ENCODE measurements around the gene LDAF1. TPM values are rescaled to one million over a fixed set of nuclear protein-coding genes. Genes with fewer than 3 reads are reported as not detected.

Gene LDAF1
- total RNA-seq, 2 experiments from 2014 or later, result 5.9 to 7.3 TPM

GRCh38 chr16:21199607-21200218 lies 41.2 kb downstream of the LDAF1 start:
- Mint-ChIP-seq H3K27me3 (peaks cover 24% of the 10 kb centered on the region), H3K36me3 (no peaks in the 10 kb centered on the region), H3K9me3 (no peaks in the 10 kb centered on the region), H3K4me1 (peaks cover under 1% of the 10 kb centered on the region), H3K27ac (no peak overlapping the region), H3K4me3 (no peak overlapping the region)
- DNase-seq, result no peak

GRCh38 chr16:21203155-21203797 lies 44.8 kb downstream of the LDAF1 start:
- no peak overlapping the region for H3K27ac Mint-ChIP-seq
- DNase-seq, result no peak
- peaks cover 28% of the 10 kb centered on the region for H3K27me3 Mint-ChIP-seq
- no peaks in the 10 kb centered on the region for H3K4me1 Mint-ChIP-seq
- no peaks in the 10 kb centered on the region for H3K36me3 Mint-ChIP-seq
- no peak overlapping the region for H3K4me3 Mint-ChIP-seq
- H3K9me3 Mint-ChIP-seq, result no peaks in the 10 kb centered on the region

GRCh38 chr16:21205303-21205702 lies 46.8 kb downstream of the LDAF1 start:
- no peak overlapping the region for H3K27ac Mint-ChIP-seq

GRCh38 chr16:21206550-21206949 lies 48.1 kb downstream of the LDAF1 start:
- H3K27ac Mint-ChIP-seq, result no peak overlapping the region
- H3K27me3 Mint-ChIP-seq, result peaks cover 9% of the 10 kb centered on the region
- no peak overlapping the region for H3K4me3 Mint-ChIP-seq
- no peaks in the 10 kb centered on the region for H3K4me1 Mint-ChIP-seq
- H3K9me3 Mint-ChIP-seq, result no peaks in the 10 kb centered on the region
- DNase-seq, result no peak
- H3K36me3 Mint-ChIP-seq, result no peaks in the 10 kb centered on the region

More at GRCh38 chr16:21205303-21205702, 46.8 kb downstream of the LDAF1 start:
- no peak for DNase-seq
- no peak overlapping the region for H3K4me3 Mint-ChIP-seq
- peaks cover 15% of the 10 kb centered on the region for H3K27me3 Mint-ChIP-seq
- no peaks in the 10 kb centered on the region for H3K9me3 Mint-ChIP-seq
- H3K36me3 Mint-ChIP-seq, result no peaks in the 10 kb centered on the region
- no peaks in the 10 kb centered on the region for H3K4me1 Mint-ChIP-seq

- Mint-ChIP-seq H3K27ac (no peak overlapping the region), H3K4me1 (no peaks in the 10 kb centered on the region), H3K36me3 (no peaks in the 10 kb centered on the region), H3K9me3 (no peaks in the 10 kb centered on the region), H3K27me3 (peaks cover 15% of the 10 kb centered on the region), H3K4me3 (no peak overlapping the region)
- no peak for DNase-seq
Observed at GRCh38 chr16:21208446-21209230, 50.2 kb downstream of the LDAF1 start.

GRCh38 chr16:21211486-21211885 lies 53.0 kb downstream of the LDAF1 start, which contains the start of gene ZP2:
TSS of gene ZP2 (minus strand) at chr16:21211574. CDS start at chr16:21211547, 27 bp downstream.
- Mint-ChIP-seq H3K27ac (no peak within 1 kb of the TSS), H3K36me3 (no peaks in the 10 kb centered on the region), H3K4me1 (no peaks in the 10 kb centered on the region), H3K27me3 (peaks cover 24% of the 10 kb centered on the region), H3K4me3 (no peak within 1 kb of the TSS), H3K9me3 (no peaks in the 10 kb centered on the region)
- DNase-seq, result no peak

- Mint-ChIP-seq H3K36me3 (no peaks in the 10 kb centered on the region), H3K4me1 (no peaks in the 10 kb centered on the region), H3K27me3 (peaks cover 27% of the 10 kb centered on the region), H3K27ac (no peak overlapping the region), H3K9me3 (no peaks in the 10 kb centered on the region), H3K4me3 (no peak overlapping the region)
- DNase-seq, result no peak
Observed at GRCh38 chr16:21214086-21214485, 55.6 kb downstream of the LDAF1 start.

GRCh38 chr16:21217121-21217520 lies 58.6 kb downstream of the LDAF1 start:
- Mint-ChIP-seq H3K27ac (no peak overlapping the region), H3K27me3 (peaks cover 40% of the 10 kb centered on the region), H3K9me3 (no peaks in the 10 kb centered on the region), H3K4me3 (no peak overlapping the region), H3K4me1 (no peaks in the 10 kb centered on the region), H3K36me3 (no peaks in the 10 kb centered on the region)
- DNase-seq, result no peak

GRCh38 chr16:21218153-21218552 lies 59.7 kb downstream of the LDAF1 start:
- Mint-ChIP-seq H3K36me3 (no peaks in the 10 kb centered on the region), H3K27ac (no peak overlapping the region), H3K4me3 (no peak overlapping the region), H3K4me1 (no peaks in the 10 kb centered on the region), H3K27me3 (peaks cover 40% of the 10 kb centered on the region), H3K9me3 (no peaks in the 10 kb centered on the region)
- DNase-seq, result no peak

- H3K36me3 Mint-ChIP-seq, result no peaks in the 10 kb centered on the region
- H3K4me1 Mint-ChIP-seq, result peaks cover 3% of the 10 kb centered on the region
- H3K27me3 Mint-ChIP-seq, result peaks cover 45% of the 10 kb centered on the region
- H3K27ac Mint-ChIP-seq, result no peak overlapping the region
- no peaks in the 10 kb centered on the region for H3K9me3 Mint-ChIP-seq
- no peak overlapping the region for H3K4me3 Mint-ChIP-seq
- no peak for DNase-seq
Observed at GRCh38 chr16:21219551-21219950, 61.1 kb downstream of the LDAF1 start.

GRCh38 chr16:21222495-21223337 lies 64.2 kb downstream of the LDAF1 start:
- Mint-ChIP-seq H3K9me3 (no peaks in the 10 kb centered on the region), H3K27ac (no peak overlapping the region), H3K27me3 (peaks cover 47% of the 10 kb centered on the region), H3K36me3 (no peaks in the 10 kb centered on the region), H3K4me1 (peaks cover 12% of the 10 kb centered on the region), H3K4me3 (no peak overlapping the region)
- no peak for DNase-seq

GRCh38 chr16:21223787-21224186 lies 65.3 kb downstream of the LDAF1 start:
- no peaks in the 10 kb centered on the region for H3K9me3 Mint-ChIP-seq
- H3K27ac Mint-ChIP-seq, result no peak overlapping the region
- H3K4me1 Mint-ChIP-seq, result peaks cover 12% of the 10 kb centered on the region
- H3K27me3 Mint-ChIP-seq, result peaks cover 57% of the 10 kb centered on the region
- no peak overlapping the region for H3K4me3 Mint-ChIP-seq
- H3K36me3 Mint-ChIP-seq, result no peaks in the 10 kb centered on the region
- DNase-seq, result no peak

GRCh38 chr16:21224800-21225199 lies 66.3 kb downstream of the LDAF1 start:
- H3K4me3 Mint-ChIP-seq, result no peak overlapping the region
- peaks cover 12% of the 10 kb centered on the region for H3K4me1 Mint-ChIP-seq
- H3K9me3 Mint-ChIP-seq, result no peaks in the 10 kb centered on the region
- no peak overlapping the region for H3K27ac Mint-ChIP-seq
- H3K36me3 Mint-ChIP-seq, result no peaks in the 10 kb centered on the region
- peak; percentile 15 for DNase-seq
- H3K27me3 Mint-ChIP-seq, result peaks cover 66% of the 10 kb centered on the region

- H3K27me3 Mint-ChIP-seq, result peaks cover 69% of the 10 kb centered on the region
- H3K4me3 Mint-ChIP-seq, result no peak overlapping the region
- no peak overlapping the region for H3K27ac Mint-ChIP-seq
- peaks cover 12% of the 10 kb centered on the region for H3K4me1 Mint-ChIP-seq
- no peaks in the 10 kb centered on the region for H3K9me3 Mint-ChIP-seq
- H3K36me3 Mint-ChIP-seq, result no peaks in the 10 kb centered on the region
- no peak for DNase-seq
Observed at GRCh38 chr16:21226749-21227148, 68.3 kb downstream of the LDAF1 start.

GRCh38 chr16:21227866-21228265 lies 69.4 kb downstream of the LDAF1 start:
- no peaks in the 10 kb centered on the region for H3K9me3 Mint-ChIP-seq
- H3K4me3 Mint-ChIP-seq, result no peak overlapping the region
- no peaks in the 10 kb centered on the region for H3K36me3 Mint-ChIP-seq
- DNase-seq, result no peak
- H3K4me1 Mint-ChIP-seq, result peaks cover 12% of the 10 kb centered on the region
- no peak overlapping the region for H3K27ac Mint-ChIP-seq
- peaks cover 74% of the 10 kb centered on the region for H3K27me3 Mint-ChIP-seq

Measured in activated naive CD8-positive, alpha-beta T cell treated with anti-CD3 and anti-CD28 coated beads for 36 hours (primary cell).